ENCODE results near the gene MSRB3.

DNA sequence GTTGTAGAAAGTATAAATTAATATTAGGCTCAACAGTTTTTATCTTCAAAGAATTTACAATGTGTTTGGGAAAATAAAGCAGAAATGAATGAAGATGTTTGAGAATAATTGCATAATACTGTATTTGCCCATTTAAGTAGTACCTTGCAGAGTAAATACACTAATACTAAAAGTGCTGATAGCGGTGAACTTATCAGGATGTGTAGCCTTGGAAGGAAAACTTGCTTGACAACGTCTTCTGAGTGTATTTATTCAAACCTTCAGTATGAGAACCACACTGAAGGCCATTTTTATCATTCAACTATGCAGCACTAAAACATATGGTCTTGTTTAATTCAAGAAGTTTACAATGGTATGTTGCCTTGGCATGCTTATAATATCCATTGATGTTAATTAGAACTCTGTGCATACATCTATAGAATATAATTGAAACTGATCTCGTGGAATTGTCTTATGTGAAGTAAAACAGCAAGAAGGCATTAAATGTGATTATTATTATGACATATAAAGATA, 41.3 kb downstream of the MSRB3 start:
- TF ChIP-seq, protein P1, sequence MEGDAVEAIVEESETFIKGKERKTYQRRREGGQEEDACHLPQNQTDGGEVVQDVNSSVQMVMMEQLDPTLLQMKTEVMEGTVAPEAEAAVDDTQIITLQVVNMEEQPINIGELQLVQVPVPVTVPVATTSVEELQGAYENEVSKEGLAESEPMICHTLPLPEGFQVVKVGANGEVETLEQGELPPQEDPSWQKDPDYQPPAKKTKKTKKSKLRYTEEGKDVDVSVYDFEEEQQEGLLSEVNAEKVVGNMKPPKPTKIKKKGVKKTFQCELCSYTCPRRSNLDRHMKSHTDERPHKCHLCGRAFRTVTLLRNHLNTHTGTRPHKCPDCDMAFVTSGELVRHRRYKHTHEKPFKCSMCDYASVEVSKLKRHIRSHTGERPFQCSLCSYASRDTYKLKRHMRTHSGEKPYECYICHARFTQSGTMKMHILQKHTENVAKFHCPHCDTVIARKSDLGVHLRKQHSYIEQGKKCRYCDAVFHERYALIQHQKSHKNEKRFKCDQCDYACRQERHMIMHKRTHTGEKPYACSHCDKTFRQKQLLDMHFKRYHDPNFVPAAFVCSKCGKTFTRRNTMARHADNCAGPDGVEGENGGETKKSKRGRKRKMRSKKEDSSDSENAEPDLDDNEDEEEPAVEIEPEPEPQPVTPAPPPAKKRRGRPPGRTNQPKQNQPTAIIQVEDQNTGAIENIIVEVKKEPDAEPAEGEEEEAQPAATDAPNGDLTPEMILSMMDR (IDR thresholded peaks at IDR 0.05): no peak
- TF ChIP-seq EZH2 (IDR thresholded peaks at IDR 0.05) (no peak), EZH2phosphoT487 (IDR thresholded peaks at IDR 0.05) (no peak)
